Measurements from ENCODE around the gene RGS3.
"Not testable (repeated sequence)": the region's sequence is repeated elsewhere in the genome, so short reads cannot be mapped to it uniquely, and the experiment has no call there.

RGS3 gene

DNA sequence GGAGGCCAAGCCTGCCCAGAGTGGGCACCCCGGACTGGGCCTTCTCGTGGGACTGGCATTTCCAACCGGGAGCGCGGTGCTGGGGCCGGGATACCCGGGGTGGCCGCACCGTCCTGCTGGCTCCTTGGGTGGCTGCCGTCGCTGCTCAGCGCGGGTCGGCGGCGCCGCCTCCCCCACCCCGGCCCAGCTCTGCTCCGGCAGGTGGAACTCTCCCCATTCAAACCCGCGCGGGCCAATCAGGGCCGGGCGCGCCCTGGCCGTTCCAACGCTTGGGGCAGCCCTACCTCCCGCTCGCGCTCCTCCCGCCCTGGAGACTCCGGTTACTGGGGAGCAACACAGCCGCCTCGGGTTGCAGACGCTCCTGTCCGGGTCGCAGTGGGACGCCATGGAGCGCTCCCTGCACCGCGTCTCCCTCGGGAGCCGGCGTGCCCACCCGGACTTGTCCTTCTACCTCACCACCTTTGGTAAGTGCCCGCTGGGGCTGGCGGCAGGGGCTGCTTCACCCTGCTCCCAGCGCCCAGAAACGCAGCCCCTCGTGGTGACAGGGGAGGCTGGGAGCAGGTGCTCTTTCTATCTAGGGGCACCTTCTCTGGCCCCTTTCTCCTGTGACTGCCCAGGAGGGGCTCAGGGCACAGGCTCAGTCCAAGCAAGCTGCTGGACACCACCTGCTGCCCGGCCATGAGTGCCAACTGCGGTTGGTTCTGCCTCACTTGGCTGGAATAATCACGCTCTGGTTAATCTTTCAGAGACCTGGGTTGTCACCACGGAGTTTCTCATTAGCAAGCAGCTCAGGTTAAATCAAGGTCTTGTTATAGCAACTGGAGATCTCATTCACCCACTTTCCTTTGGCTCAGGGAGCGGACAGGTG, at the start of gene RGS3:
RGS3 (plus strand) TSS at position 310 of the 868 bp plus-strand sequence; CDS start at position 386, 76 bp downstream.
- DNase-seq (ENCODE audit: low read depth in 2 of 2) = no peak

GRCh38 chr9:113416149-113416721, 47.3 kb upstream of the RGS3 start:
- DNase-seq (ENCODE audit: low read depth in 2 of 2) = no peak

DNA sequence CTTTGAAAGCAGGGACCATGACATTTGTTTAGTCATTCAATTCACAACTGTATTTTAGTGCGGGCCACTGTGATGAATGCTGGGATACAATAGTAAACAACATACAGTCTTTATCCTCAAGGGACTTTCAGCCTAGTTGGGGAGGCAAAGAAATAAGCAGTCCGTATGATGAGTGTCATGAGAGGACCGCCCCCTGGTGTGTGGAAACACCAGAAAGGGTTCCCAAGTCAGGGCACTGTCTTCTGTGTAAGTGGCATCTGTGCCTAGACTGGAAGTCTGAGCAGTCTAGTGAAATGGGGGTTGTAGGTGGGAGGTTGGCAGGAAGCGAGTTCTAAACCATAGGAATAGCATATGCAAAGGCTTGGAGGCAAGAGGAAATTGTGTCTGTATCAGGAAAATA, 46.2 kb upstream of the RGS3 start:
- DNase-seq (ENCODE audit: low read depth in 2 of 2) = no peak

DNA sequence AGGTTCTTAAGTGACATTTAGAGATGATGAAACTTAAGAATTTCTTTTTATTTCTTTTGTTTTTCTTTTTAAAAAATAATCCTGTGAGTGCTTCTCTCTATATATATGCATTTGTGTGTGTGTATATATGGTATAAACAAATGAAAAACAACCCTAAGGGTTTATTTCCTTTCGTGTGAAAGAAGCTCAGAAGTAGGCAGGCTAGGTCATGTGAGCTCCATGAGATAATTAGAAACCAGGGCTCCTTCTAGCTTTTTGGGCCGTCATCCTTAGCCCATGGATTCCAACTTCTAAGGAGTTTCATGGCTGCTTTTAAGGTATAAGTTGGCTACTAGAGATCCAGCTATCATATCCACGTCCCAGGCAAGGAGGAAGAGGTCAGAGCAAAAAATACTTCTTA, 41.8 kb upstream of the RGS3 start:
- DNase-seq (ENCODE audit: low read depth in 2 of 2) = no peak

GRCh38 chr9:113425072-113425471, 38.5 kb upstream of the RGS3 start:
- DNase-seq (ENCODE audit: low read depth in 2 of 2) = no peak

- DNase-seq (ENCODE audit: low read depth in 2 of 2) = no peak
Measured at GRCh38 chr9:113426701-113427100, 36.8 kb upstream of the RGS3 start.

DNA sequence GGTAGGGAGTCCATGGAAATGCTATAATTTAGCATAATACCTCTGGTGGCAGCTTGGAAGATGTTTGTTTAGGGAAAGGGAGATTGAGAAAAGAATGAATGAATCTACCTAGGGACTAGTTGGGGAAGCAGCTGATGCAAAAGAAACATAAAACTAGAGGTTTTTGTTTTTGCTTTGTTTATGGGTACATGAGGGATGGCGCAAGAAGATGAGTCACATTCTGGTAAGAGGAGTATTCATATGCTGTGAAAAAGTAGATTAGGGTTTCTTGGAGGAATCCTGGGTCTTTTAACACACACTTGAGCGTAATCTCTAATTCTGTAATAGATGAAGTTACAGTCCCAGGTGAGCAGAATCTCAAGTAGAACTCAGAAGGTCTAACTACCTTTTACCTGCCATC, 35.9 kb upstream of the RGS3 start:
- DNase-seq (ENCODE audit: low read depth in 2 of 2) = no peak

GRCh38 chr9:113428062-113428615, 35.4 kb upstream of the RGS3 start:
- DNase-seq (ENCODE audit: low read depth in 2 of 2) = no peak

DNA sequence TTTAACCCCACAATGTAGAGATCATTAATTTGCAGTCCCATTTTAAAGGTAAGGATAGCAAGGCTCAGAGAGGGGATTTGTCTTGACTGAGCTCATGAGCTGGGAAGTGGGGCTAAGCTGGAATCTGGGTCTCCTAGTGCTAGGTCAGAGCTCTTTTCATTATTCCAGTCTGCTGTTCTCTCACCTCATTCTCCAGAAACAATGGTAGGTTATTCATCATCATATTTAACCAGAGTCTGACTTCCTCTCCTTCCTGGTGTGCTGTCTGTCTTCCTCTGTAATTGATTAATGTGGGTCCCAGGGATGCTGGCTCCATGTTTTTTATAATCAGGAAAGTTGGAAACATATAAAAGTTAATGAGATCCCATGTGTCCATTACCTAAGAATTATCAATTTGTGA, 32.3 kb upstream of the RGS3 start:
- DNase-seq (ENCODE audit: low read depth in 2 of 2) = no peak

DNA sequence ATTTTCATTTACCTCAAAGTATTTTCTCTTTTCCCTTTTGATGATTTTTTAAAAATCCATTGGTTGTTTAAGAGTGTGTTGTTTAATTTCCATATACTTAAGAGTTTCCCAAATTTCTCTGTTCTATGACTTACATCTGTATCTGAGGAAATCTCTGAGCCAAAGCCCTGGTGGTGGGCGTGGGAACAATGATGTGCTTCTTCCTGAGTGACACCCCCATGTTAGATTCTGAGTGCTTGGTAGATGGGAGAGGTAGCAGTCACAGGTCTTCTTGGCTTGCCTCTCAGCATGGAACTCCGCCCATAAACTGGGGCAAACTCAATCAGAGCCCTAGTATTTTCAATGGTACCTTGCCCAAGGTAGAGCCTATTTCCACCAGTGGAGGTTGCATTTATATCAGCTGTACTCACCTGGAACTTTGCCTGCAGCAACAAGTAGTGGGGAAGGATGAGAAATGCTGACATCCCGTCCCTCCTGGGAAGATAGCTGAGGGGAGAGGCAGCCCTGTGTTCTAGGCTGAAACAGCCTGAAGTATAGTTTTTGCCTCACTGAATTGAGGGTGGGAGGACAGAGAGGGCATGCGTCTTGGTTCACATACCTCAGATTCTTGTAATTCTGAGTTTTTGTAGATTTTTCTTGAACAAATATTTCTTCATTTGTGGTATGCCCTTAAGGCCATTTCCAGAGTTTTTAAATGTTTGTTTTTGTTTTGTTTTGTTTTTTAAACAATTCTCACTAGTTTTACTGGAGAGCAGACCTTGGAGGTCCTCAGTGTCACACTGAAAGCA, 26.6 kb upstream of the RGS3 start:
- no peak for DNase-seq (ENCODE audit: low read depth in 2 of 2)

DNA sequence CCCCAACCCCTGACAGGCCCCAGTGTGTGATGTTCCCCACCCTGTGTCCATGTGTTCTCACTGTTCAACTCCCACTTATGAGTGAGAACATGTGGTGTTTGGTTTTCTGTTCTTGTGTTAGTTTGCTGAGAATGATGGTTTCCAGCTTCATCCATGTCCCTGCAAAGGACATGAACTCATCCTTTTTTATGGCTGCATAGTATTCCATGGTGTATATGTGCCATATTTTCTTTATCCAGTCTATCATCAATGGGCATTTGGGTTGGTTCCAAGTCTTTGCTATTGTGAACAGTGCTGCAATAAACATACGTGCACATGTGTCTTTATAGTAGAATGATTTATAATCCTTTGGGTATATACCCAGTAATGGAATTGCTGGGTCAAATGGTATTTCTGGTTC, 25.8 kb upstream of the RGS3 start:
- DNase-seq (ENCODE audit: low read depth in 2 of 2) = not testable (repeated sequence)

- DNase-seq (ENCODE audit: low read depth in 2 of 2) = no peak
Measured at GRCh38 chr9:113444736-113445135, 18.8 kb upstream of the RGS3 start.

DNA sequence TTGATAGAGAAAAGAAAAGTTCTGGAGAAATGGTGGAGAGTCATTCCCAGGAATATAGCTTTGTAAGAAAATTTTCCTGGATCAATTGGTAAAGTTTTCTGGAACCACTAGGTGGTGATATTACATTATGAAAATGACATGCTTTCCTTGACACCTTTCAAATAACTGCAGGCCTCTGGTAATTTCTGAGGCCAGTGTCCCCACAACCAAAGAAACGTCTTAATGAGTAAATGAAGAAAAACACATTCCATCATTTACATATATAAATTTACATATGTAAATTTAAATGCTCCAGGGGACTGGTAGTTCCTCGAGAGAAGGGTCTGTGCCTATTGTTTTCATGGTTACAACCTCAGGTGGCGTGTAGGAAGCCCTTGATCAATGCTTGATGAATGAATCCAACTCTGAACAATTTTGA, 17.2 kb upstream of the RGS3 start:
- DNase-seq (ENCODE audit: low read depth in 2 of 2) = no peak

DNA sequence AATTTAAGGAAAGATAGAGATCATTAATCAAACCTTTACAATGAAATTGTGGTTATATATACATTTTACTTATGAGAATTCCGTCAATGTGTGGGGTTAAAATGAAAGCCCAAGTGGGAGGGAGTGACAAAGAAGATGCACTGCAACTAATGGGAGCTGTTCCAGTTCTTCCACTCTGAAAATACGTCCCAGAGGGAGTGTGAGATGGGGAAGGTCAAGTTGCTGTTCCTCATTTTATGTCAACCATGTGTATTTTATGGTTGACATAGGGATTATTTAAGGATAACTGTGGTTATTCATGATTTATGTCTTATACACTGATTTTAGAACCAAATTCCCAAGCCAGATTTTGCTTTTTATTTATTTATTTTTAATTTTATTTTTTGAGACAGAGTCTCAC, 14.2 kb upstream of the RGS3 start:
- DNase-seq (ENCODE audit: low read depth in 2 of 2) = no peak

DNA sequence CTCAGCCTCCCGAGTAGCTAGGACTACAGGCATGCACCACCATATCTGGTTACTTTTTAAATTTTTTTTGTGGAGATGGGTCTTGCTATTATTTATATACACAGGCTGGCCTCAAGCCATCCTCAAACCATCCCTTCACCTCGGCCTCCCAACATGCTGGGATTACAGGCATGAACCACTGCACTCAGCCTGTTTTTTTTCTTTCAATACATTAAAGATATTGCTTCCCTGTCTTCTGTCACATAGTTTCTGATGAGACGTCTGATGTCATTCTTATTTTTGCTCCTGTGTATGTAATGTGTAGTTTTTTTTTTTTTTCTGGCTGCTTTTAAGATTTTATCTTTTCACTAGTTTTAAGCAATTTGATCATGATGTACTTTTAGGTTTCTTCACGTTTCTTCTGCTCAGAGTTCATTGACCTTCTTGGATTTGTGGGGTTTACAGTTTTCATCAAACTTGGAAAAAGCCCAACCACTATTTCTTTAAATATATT, 11.4 kb upstream of the RGS3 start:
- DNase-seq (ENCODE audit: low read depth in 2 of 2) = no peak

DNA sequence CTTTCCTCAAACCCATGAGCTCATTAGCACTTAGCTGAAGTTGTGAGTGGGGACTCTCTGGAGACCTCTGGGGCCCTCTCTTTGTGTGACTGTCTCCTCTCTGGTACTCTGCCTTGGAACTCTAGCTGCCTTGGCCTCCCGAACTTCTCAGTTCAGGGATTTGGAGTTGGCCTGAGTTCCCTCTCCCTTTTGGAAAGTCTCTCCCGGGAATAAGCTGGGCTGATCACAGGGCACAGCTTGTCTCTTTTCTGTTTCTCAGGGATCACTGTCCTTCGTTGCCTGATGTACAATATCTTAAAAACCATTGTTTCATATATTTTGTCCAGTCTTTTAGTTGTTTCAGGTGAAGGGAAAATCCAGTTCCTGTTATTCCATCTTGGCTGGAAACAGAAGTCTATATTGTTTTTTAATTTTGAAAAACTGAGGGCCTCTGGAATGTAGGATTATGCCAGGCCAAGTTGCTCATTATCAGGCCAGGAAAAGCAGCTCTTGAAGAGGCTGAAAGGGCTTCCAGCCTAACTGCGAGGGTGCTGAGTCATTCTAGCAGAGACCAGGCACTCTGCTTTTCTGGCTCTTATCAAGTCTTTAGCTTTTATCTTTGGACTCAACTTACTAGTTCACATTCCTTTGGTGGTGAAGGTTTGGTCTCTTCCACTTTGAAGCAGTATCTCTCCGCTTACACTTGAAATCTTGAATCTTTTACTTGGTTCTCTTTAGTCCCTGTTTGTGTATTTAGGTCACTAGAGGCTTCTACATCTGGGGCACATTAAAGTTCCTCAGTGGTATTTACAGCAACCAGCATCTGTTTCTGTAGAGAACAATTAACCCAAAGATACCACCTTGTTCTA, 8.4 kb upstream of the RGS3 start:
- DNase-seq (ENCODE audit: low read depth in 2 of 2) = no peak

DNA sequence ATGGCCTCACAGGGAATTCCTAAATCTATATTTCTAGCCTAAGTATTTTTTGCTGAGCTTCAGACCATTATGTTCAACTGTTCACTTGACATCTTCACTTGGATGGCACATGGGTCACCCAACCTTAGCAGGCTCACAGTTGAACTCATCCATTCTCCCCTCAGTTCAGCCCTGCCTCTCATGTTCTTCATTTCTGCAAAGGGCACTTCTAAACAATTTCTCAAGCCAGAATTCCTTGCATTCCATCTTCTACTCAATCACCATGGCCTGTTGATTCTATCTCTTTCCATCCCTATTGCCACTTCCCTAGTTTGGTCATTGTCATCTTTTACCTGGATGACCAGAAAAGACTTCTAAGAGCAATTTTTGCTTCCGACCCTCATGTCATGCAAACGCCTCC, 7.3 kb upstream of the RGS3 start:
- no peak for DNase-seq (ENCODE audit: low read depth in 2 of 2)

GRCh38 chr9:113461285-113461684, 2.2 kb upstream of the RGS3 start:
- DNase-seq (ENCODE audit: low read depth in 2 of 2) = no peak

DNA sequence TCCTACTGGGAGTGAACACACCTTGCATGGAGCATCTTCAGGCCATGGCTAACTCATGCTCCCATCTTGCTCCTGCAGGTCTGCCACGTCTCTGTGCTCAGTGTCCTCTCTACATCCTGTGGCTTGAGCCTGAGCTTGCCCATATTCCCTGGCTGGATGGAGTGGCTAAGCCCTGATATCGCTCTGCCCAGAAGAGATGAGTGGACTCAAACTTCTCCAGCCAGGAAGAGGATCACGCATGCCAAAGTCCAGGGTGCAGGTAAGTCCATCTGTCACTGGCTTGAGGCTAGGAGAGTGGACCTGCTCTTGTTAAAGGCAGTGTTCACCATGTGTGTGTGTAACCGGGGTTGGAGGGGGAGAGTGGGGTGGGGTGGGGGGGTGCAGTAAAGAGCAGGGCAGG, 1.6 kb upstream of the RGS3 start:
- no peak for DNase-seq (ENCODE audit: low read depth in 2 of 2)

DNA sequence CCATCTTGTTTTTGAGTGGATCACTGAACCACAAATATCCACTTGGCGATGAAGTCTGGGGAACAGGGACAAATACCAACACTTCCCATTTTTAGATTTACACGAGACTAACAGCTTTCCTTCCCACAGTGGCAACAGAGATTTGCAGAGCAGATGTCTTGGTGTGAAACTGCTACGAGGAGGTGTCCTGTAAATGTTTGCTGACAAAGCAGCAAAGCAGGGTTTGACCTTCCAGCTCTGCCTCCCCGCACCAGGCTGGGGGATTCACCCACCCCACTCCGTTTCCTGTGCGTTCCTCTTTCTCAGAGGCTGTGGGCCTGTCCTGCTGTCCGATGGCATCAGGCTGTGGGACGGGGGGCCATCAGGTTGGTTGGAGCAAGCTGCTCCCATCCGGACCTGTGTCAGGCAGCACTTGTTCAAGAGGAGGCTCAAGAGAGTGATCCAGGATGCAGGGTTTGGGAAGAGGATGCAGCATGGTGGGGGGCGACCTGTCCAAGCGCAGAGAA, 693 bp upstream of the RGS3 start:
- DNase-seq (ENCODE audit: low read depth in 2 of 2) = no peak

DNA sequence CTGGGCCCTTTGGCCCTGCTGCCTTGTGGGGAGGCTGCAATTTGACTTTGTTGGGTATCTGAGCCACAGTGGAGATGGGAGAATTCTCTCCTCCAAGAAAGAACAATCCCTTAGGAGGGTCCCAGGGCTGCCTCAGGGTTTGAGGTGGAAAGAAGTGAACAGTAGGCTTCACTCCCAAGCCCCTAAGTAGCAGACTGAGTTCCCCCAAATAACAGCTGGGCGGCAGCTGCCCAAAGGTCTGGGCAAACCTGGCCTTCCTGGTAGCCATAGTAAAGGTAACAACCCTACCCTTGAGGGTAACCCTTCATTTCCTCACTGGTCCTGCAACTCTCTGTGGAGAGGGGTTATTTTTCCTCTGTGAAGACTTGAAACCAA, 746 bp downstream of the RGS3 start:
- DNase-seq (ENCODE audit: low read depth in 2 of 2) = no peak

Measured in stimulated activated CD4-positive, alpha-beta T cell treated with anti-CD3 and anti-CD28 coated beads, Interleukin-4, amount 100 ng/mL, for 48 hours (primary cell).